ENCODE measurements around the gene FGGY.

FGGY gene

GRCh38 chr1:59720326-59721115, 423.6 kb downstream of the FGGY start:
- H3K36me3 ChIP-seq, result no peaks in the 10 kb centered on the region
- no peak for DNase-seq
- no peaks in the 10 kb centered on the region for H3K27me3 ChIP-seq
- H3K9me3 ChIP-seq, result no peaks in the 10 kb centered on the region
- no peak overlapping the region for H3K4me3 ChIP-seq (ENCODE audit: low read depth, low read length)
- no peaks in the 10 kb centered on the region for H3K4me1 ChIP-seq
- TF ChIP-seq CTCF (IDR thresholded peaks at IDR 0.05; ENCODE audit: low read depth, low read length), result no peak

- Histone ChIP-seq H3K36me3 (no peaks in the 10 kb centered on the region), H3K4me1 (no peaks in the 10 kb centered on the region; the same call in 1 of the 2 replicates), H3K4me3 (ENCODE audit: low read depth, low read length) (no peak overlapping the region), H3K27me3 (no peaks in the 10 kb centered on the region), H3K9me3 (no peaks in the 10 kb centered on the region)
- no peak for TF ChIP-seq CTCF (IDR thresholded peaks at IDR 0.05; ENCODE audit: low read depth, low read length)
- DNase-seq, result no peak
Measured at GRCh38 chr1:59730302-59730701, 433.4 kb downstream of the FGGY start.

- H3K27me3 ChIP-seq, result no peaks in the 10 kb centered on the region
- no peak for DNase-seq
Measured at GRCh38 chr1:59730759-59731478, 434.0 kb downstream of the FGGY start.

GRCh38 chr1:59731591-59731990, 434.7 kb downstream of the FGGY start:
- no peak for TF ChIP-seq CTCF (IDR thresholded peaks at IDR 0.05; ENCODE audit: low read depth, low read length)
- Histone ChIP-seq H3K4me3 (ENCODE audit: low read depth, low read length) (no peak overlapping the region), H3K27me3 (no peaks in the 10 kb centered on the region), H3K4me1 (no peaks in the 10 kb centered on the region; the same call in 1 of the 2 replicates), H3K36me3 (no peaks in the 10 kb centered on the region), H3K9me3 (no peaks in the 10 kb centered on the region)
- no peak for DNase-seq

More at GRCh38 chr1:59730759-59731478, 434.0 kb downstream of the FGGY start:
- H3K4me3 ChIP-seq (ENCODE audit: low read depth, low read length), result no peak overlapping the region
- no peak for TF ChIP-seq CTCF (IDR thresholded peaks at IDR 0.05; ENCODE audit: low read depth, low read length)
- no peaks in the 10 kb centered on the region for H3K36me3 ChIP-seq
- H3K9me3 ChIP-seq, result no peaks in the 10 kb centered on the region
- no peaks in the 10 kb centered on the region; the same call in 1 of the 2 replicates for H3K4me1 ChIP-seq

GRCh38 chr1:59732214-59732955, 435.5 kb downstream of the FGGY start:
- Histone ChIP-seq H3K4me3 (ENCODE audit: low read depth, low read length) (no peak overlapping the region), H3K27me3 (no peaks in the 10 kb centered on the region), H3K36me3 (no peaks in the 10 kb centered on the region), H3K4me1 (no peaks in the 10 kb centered on the region; the same call in 1 of the 2 replicates), H3K9me3 (no peaks in the 10 kb centered on the region)
- no peak for TF ChIP-seq CTCF (IDR thresholded peaks at IDR 0.05; ENCODE audit: low read depth, low read length)
- DNase-seq, result no peak
